Retinal pigment epithelial cell (primary cell): ENCODE results near the gene SATL1.

Experiments used
- DNase-seq: peaks from one replicate; pipeline ENCODE4 v3.0.0-alpha.2; 2010; ENCODE audit warnings: low read depth
- H3K4me3 ChIP-seq: 2 replicates; pipeline ENCODE4 v1.5.1; 2011; ENCODE audit warnings: mild to moderate bottlenecking, low read length, control low read depth, moderate library complexity
- CTCF ChIP-seq: conservative IDR thresholded peaks from 2 replicates; pipeline ENCODE4 v1.5.1; 2011; ENCODE audit warnings: low read depth, low read length, control low read depth, inconsistent platforms

The SATL1 gene

GRCh38 chrX:85221361-85221760, 22.2 kb downstream of the SATL1 start:
- no peak for DNase-seq
- TF ChIP-seq CTCF: no peak
- no peak overlapping the region for H3K4me3 ChIP-seq

GRCh38 chrX:85215946-85216345, 27.6 kb downstream of the SATL1 start:
- no peak overlapping the region for H3K4me3 ChIP-seq
- no peak for TF ChIP-seq CTCF
- DNase-seq: no peak

- no peak for DNase-seq
- no peak overlapping the region for H3K4me3 ChIP-seq
- TF ChIP-seq CTCF: no peak
Observed at GRCh38 chrX:85213792-85214530, 29.6 kb downstream of the SATL1 start.

GRCh38 chrX:85203461-85203970, 40.1 kb downstream of the SATL1 start:
- DNase-seq: no peak
- H3K4me3 ChIP-seq: no peak overlapping the region
- TF ChIP-seq CTCF: no peak

- DNase-seq: no peak
- no peak overlapping the region for H3K4me3 ChIP-seq
- no peak for TF ChIP-seq CTCF
Observed at GRCh38 chrX:85196319-85196718, 47.3 kb downstream of the SATL1 start.

GRCh38 chrX:85159644-85160043, 83.9 kb downstream of the SATL1 start:
- no peak overlapping the region for H3K4me3 ChIP-seq
- no peak for DNase-seq
- no peak for TF ChIP-seq CTCF

- no peak overlapping the region for H3K4me3 ChIP-seq
- DNase-seq: no peak
- TF ChIP-seq CTCF: no peak
Observed at GRCh38 chrX:85140964-85141363, 102.6 kb downstream of the SATL1 start.
